BE2C (cell line): ENCODE results near the gene FGD2.

Experiments
- DNase-seq: peaks from one replicate; pipeline ENCODE4 v3.0.0-alpha.2; 2020
- H3K27me3 ChIP-seq: fragments of 250-450 bp; sonication (Bioruptor Pico); 2 replicates; pipeline ENCODE4 v1.5.1; 2020; ENCODE audit warnings: mild to moderate bottlenecking
- H3K36me3 ChIP-seq: fragments of 250-450 bp; sonication (Bioruptor Pico); 2 replicates; pipeline ENCODE4 v1.5.1; 2020; ENCODE audit warnings: mild to moderate bottlenecking
- H3K4me1 ChIP-seq: fragments of 250-450 bp; sonication (Bioruptor Pico); 2 replicates; pipeline ENCODE4 v1.5.1; 2020
- H3K4me3 ChIP-seq: 2 replicates; pipeline ENCODE4 v1.5.1; 2011; ENCODE audit warnings: low read depth, low read length
- H3K9me3 ChIP-seq: fragments of 250-450 bp; sonication (Bioruptor Pico); 2 replicates; pipeline ENCODE4 v1.5.1; 2020
- CTCF ChIP-seq: IDR thresholded peaks from 2 replicates; pipeline ENCODE4 v1.5.1; 2012; ENCODE audit warnings: mild to moderate bottlenecking, low read depth, low read length

Gene FGD2

DNA sequence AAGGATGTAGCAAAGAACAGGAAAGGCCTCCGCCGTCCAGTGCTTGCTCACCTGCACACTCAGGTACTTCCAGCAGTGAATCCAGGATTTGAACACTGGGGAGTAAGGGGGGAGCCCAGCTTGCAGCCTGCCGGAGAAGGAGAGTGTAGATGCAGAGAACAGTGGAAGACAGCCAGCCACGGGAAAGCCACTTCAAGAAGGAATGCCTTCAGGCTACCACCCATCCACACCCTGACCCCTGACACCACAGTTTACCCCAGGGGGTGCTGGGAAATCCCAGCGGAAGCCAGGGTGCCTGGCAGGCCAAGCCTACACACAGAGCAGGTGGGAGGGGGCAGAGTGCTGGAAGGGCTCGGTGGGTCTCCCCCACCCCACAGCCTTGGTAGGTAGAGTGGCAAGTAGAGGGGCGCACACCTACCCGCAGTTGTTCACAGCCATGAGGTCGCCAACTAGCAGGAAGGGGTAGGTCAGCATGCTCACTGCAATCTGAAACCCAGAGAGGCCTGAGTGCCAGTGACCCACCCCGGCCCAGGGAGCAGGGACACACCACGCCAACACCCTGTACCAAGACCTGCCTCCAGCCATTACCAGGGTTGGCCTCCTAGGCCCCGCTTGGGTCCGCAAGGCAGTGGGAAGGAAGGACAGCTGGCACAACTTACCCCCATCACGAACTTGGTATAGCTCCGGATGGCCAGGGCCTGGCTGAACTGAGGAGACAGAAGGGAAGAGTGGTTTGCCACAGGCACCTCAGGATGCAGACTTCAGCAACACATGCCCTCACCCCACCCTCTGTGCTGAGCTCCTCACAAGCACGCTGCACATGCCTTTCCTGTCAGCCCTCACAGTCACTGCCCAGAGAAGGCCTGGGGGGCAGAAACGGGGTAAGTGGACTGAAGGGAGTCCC is 35.2 kb upstream of the FGD2 start:
- DNase-seq = no peak
- no peaks in the 10 kb centered on the region for H3K9me3 ChIP-seq
- TF ChIP-seq CTCF = no peak
- H3K4me1 ChIP-seq = no peaks in the 10 kb centered on the region
- peaks cover 63% of the 10 kb centered on the region for H3K36me3 ChIP-seq
- H3K27me3 ChIP-seq = no peaks in the 10 kb centered on the region
- no peak overlapping the region for H3K4me3 ChIP-seq

GRCh38 chr6:36970892-36971842 is 34.3 kb upstream of the FGD2 start:
- no peaks in the 10 kb centered on the region for H3K4me1 ChIP-seq
- H3K27me3 ChIP-seq = no peaks in the 10 kb centered on the region
- no peak for TF ChIP-seq CTCF
- H3K36me3 ChIP-seq = peaks cover 69% of the 10 kb centered on the region
- H3K4me3 ChIP-seq = no peak overlapping the region
- DNase-seq = no peak
- no peaks in the 10 kb centered on the region for H3K9me3 ChIP-seq

DNA sequence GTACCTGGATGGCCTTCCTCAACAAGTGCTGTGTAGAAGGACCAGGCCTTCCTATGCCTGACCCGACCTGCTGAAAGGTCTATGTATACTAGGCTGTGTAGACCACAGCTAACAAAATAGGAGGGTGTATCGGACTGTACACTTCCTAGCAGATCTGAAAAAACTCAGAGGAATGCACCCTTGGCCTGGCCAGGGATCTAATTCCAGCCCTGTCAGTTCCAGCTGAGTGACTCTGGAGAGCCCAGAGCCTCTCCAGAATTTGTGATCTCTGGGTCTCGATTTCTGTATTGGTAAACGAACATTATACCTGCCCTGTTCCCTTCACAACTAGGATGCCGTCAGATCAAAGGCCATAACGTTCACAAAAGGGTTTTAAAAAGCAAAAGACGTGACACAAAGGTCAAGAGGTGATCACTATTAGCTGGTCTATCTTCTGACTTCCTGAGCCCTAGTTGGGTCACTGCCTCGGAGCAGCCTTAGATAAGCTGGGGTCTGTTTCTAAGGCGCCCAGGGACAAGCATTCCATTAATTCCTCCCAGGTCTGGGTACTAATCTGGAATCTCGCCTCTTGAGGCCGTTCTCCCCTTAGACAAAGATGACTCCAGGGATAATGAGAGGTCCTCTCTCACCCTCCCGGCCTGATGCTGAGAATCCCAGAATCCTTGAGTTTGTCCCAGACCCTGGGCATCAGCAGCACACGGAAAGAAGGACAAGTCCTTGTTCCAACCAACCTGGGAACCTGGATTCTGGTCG is 33.4 kb upstream of the FGD2 start:
- Histone ChIP-seq H3K9me3 (no peaks in the 10 kb centered on the region), H3K4me3 (no peak overlapping the region), H3K36me3 (peaks cover 74% of the 10 kb centered on the region), H3K4me1 (no peaks in the 10 kb centered on the region), H3K27me3 (no peaks in the 10 kb centered on the region)
- DNase-seq = no peak
- TF ChIP-seq CTCF = no peak

- Histone ChIP-seq H3K9me3 (no peaks in the 10 kb centered on the region), H3K27me3 (no peaks in the 10 kb centered on the region), H3K4me1 (no peaks in the 10 kb centered on the region), H3K4me3 (no peak overlapping the region), H3K36me3 (peaks cover 76% of the 10 kb centered on the region)
- no peak for DNase-seq
- TF ChIP-seq CTCF = no peak
These were observed 32.3 kb upstream of the FGD2 start for GRCh38 chr6:36973190-36973589.

DNA sequence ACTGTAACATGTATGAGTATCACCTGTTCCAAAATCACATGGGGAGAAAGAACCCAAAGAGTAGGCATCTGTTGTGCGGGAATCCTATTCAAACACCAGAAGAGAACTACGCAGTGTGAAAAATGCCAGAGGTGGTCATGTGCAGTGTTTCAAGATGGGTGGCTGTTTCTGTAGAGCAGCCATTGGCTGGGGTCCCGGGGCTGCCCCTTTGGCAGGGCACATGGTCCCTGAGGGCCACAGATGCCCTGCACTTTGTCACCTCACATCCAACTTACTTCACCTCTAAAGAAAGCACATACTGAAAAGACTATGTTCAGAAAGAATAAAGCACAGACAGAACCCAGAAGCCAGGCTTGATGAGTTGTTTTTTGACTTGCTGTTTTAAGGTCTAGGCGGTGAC is 31.8 kb upstream of the FGD2 start:
- Histone ChIP-seq H3K9me3 (no peaks in the 10 kb centered on the region), H3K27me3 (no peaks in the 10 kb centered on the region), H3K4me1 (no peaks in the 10 kb centered on the region), H3K36me3 (peaks cover 74% of the 10 kb centered on the region), H3K4me3 (no peak overlapping the region)
- DNase-seq = no peak
- no peak for TF ChIP-seq CTCF
